GM19372 (cell line): ENCODE measurements around the gene LDB2.

Experiments used
- ATAC-seq: cut with Tn5 transposase; IDR thresholded peaks from one replicate; pipeline ENCODE4 v1.9.1; 2021; ENCODE audit warnings: mild to moderate bottlenecking, low read depth, moderate library complexity; ENCODE audit not compliant: unreplicated experiment

Gene LDB2

DNA sequence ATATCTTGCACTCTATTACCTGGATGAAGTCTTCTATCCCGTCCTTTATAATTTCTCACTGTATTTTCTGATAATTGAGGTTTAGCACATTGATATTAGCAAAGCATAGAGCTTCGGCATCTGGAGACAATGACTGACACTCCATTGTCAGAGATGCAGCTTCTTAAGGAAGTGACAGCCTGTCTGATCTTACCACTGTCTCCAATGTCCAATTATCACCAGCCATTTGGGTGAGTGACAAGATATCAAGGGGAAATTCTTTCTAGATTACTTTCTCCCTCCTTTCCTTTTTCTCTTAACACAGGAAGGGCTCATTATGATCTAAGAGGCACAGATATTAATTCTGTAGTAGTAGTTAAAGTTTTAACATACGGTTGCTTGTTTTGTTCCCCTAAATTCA, 86.4 kb downstream of the LDB2 start:
- ATAC-seq = no peak

DNA sequence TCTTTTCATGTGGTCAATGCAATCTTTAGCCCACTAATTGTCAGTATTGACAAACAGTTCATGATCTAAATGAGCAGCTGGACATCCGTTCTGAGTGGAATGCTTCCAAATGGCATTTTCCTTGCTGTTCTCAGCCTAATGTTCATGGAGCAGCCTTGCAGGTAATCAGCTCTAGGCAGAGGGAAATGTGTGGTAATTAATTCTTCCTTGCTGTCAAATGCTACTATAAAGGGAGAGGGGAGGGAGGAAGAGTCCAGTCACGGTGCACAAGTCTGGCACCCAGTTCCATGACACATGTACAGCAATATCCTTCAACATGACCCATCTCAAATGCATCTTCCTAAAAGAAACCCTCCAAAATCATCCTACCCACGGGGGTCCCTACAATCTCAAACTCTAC, 88.5 kb downstream of the LDB2 start:
- ATAC-seq = no peak

DNA sequence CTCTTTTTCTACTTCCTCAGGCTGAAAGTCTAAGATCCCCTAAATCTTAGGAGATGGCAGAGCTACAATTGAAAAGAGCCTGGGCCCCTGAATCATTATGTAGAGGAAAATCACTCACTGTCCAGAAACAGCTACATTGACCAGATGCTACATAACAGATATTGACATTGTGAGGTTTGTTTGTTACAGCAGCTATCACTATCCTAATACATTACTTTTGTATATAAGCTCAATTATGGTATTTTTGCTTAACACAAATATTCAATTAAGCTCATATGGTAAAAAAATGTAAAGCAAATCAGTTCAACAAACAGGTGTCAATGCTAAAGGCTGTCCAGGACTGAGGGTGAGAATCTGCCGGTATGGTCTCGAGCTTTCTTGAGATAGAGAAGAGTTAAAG, 89.4 kb downstream of the LDB2 start:
- no peak for ATAC-seq

DNA sequence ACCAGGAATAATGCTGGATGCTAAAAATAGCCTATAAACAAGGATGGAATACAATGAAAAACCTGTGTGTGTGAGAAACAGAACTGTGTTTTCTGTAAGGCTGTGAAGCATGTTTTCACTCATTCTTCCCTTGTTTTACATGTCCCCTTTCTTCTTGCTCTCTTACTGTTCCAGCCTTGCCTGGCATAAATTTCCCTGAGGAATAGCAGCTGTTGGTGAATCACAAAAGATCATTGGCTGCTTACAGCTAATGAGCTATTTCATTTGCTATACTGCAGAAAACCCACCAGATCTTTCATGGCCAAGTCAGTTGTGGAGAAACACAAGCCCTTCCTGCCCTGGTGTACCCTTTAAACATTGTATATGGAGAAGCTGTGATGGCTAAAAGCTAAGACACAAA, 91.1 kb downstream of the LDB2 start:
- no peak for ATAC-seq

DNA sequence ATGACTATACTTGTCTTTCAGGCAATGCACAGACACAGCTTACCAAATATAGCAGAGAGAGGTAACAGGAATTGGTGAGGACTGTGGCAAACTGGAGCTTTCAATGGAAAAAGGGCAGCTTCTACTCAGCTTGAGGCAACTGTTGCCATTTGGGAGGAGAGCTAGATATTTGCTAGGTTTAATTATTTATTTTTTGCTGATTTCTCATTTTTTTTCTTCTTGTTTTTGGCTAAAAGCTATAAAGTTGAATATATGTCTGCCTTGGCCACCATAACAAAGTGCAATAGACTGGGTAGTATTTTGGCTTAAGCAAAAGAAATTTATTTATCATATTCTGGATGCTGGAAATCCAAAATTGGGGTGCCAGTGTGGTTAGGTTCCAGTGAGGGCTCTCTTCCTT, 93.9 kb downstream of the LDB2 start:
- ATAC-seq = no peak

DNA sequence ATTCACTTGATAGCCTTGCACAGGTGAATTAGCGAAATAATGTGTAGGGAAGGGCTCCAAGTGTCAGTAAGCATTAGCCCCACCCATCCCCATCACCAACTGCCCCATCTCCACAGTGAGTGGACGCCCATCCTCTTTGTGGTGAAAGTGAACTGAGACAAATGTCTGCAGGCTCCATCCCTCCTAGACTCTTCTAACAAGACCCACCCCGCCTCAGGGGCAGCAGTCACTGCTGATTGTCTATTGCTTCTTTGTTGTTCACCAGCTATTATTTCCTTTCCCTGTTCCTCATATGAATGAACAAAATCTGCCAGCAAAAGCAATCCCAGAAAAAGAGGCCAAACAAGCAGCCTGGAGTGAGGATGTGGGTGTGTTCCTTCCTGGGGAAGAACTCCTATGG, 96.4 kb downstream of the LDB2 start:
- ATAC-seq = no peak

DNA sequence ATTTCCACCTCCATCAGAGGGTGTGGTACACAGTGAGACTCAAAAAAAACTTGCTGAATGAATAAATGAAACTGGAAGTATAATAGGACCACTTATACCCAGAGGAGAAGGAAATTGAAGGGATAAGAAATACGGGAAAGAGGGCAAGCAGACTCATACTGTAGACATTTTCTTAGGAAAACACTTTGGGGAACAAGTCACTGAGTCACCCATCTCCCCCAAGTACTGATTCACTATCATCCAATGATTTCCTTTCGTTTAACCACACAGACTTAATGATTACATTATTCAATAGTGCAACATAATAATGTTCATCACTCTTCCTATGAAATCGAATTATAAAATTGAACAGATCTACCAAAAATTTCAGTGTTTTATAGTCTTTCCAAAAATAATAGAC, 97.1 kb downstream of the LDB2 start:
- ATAC-seq = no peak

DNA sequence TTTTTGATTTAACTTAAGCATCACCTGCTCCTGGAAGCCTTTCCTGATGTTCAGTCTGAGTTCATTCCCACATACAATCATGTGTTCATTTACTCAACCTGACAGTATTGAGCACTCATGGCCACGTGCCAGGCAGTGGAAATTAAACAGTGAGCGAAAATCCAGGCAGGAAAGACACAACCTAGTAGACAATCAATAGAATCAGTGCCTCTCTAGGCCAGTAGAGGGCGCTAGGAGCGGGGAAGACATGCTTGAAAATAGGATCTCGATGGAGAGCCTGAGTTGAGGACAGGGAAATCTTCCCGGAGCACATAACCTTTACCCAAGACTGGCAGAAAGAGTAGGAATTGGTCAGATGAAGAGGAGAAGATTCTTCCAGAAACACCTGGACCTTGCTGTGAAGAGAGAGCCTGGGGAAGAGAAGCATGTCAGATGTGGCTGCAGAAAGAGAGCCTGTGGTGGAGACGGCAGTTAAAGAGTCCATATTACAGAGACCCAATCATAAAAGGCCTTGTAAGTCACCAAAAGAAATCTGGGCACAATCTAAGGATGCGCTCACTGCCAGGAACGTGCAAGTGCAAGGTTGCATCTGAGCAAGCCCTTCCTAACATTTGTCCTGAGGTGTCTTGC, 103.5 kb downstream of the LDB2 start:
- no peak for ATAC-seq

DNA sequence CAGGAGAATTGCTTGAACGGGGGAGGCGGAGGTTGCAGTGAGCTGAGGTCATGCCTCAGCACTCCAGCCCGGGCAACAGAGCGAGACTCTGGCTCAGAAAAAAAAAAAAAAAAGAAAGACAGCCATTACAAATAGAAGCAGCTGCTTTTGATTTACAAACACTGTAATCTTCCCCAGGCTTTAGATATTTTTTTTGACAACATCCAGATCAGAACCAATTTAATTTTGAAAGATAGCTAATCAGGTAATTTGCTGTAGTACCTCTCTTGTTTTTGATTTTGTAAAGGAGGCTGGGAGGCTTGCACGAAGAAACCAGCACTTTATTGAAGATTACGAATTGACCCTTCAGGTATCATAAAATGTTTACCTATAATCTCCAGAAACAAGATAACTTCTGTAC, 107.0 kb downstream of the LDB2 start:
- no peak for ATAC-seq

DNA sequence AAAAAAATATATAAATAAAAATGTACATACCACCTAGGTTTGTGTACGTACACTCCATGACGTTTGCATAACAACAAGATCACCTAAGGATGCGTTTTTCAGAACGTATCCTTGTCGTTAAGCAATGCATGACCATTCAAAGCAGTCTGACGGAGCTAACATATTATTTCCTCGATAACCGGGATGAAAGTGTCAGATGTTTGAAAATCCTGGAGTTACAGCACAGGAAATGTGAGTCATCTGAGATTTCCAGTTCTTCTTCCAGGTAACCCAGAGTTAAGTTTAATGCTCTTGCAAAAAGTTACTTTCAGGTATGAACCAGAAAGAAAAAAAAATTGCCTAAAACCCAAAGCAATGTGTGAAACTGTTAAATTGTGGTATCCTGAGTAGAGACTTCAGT, 107.9 kb downstream of the LDB2 start:
- no peak for ATAC-seq

DNA sequence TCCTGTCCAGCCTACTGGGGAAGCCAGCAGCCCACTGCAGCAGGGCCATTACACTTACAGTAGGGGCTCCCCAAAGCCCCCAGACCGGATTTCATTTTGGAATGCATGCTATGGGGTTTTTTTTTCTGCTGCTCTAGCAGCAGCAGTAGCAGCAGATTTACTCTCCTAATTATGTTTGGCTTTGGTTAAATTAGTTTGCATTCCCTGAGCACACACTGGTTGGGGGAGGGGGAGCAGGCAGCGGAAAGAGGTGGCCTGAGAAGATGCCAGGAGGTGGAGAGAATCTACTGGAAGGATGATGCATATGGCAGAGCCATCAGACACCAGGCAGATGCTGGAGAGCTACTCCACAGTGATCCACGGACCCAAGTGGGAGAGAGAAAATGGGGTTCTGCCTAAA, 109.6 kb downstream of the LDB2 start:
- ATAC-seq = no peak

DNA sequence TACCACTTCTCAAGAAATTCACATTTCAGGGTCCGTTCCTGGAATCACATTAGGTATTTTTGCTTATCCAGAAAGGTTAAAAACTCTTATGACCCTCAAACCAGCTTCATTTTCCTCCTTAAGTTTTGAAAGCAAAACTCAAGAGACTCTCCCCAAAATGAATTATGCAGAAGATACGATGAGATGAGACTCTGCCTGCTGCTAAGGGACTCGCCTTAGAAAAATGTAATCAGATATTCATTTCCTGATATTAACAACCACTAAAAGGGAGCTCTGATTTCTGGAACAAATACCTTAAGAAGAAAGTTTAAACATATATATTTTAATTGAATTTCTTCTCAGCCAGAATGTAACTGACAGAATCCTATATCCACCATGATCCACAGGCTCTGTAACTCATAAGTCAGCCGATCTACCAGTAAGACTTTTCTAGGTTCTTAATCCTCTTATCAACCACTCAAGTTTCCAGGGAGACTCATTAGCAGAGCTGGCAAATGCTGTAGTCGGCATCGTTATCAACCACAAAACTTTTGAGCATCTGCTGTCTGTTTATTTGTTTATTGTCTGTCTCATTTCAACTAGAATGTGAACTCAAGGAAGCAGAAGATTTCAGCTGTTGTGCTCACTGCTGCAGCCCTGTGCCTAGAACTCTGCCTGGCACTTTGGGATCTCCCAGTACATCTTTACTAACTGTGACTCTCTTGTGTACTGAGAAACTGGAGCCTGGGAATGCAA, 112.5 kb downstream of the LDB2 start:
- no peak for ATAC-seq

DNA sequence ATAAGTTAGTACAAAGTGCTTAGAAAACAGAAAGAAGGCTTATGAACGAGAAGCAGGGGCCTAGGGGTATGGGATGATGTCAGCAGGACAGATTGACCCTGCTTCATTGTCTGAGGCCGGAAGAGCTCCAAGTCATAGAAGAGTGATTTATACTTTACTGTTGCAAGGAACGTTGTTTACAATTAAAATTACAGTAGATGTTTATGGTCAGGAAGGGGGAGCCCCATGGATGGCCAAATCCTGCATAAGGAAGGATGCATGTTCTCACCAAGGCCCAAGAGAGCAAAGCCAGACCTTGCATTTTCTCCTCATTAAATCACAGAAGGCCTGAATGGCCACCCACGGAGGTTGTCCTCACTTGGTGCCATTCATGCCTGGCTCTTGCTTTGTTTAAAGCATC, 115.3 kb downstream of the LDB2 start:
- no peak for ATAC-seq

DNA sequence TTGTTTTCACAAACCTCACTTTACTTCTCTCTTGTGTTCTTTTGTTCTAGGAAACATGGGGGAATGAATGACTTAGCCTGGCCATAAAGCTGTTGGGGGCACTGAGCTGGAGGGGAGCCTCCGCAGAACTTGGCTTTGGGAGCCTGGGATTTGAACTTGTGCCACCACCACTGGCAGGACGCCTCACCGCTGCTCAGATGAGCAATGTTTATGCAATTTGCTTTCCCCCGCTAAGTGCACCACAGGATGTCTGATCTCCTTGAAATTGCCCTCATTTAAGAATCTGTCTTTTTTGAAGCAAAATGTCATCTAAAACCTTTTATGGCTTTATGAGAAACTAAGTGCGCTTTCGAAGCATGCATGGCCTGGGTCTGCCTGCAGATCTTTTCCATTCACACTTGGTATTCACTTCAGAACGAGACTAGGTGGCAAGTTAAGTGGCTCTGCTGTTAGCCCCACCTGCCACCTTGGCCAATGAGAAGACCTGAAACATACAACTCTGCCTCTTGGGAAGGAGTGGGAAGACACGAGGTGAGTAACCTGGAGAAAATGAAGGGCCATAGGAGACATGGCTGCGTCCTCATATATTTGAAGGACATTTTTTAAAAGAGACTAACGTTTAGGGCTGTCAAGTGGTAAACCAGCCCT, 119.3 kb downstream of the LDB2 start:
- no peak for ATAC-seq

DNA sequence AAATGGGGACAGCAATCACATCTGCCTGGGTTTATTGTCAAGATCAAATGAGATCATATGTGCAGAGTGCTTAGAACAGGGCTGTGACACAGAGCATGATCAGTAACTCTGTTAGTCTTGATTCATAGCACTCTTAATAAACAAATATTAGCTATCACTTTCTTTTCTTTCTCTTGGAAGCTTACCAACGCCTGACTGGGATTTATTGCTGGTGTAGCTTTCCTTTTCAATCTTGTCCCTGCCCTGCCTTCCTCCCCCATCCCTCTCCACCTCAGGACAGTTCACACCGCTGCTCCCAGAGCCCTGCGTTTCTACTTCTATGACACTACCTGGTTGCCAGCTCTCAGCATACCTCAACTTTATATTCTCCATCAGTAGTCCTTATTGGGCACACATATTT, 120.7 kb downstream of the LDB2 start:
- ATAC-seq = no peak

DNA sequence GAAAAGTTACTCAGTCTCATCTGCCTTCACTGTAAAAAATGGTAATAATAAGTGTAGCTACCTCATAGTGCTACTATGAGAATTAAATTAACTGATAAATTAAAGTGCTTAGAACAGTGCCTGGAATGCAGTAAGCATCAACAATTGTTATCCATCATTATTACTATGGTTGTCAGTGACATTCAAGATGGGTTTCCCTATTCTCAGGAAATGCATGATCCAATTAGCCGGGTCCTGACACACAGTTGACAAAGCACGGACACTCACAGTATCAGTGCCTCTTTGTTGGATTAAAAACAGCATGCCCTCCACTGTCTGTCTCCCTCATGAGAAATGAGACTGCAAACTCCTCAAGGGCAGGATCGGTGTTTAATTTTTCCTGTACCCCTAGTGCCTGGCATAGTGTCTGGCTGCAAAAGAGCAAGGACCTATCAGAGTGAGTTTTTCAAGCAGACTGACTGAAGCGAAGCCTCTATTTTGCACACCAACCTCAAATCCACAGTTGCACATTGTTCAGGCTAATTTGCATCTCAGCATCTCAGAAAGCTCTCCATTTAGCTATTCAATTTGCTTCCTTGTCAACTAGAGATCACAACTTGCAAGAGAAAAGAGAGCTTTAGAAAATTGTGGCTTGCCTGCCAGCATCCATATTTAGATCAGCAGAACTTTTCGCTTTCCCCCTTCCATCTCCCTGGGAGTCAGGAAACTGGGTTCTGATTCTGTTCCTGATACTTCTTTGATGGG, 122.9 kb downstream of the LDB2 start:
- ATAC-seq = no peak

DNA sequence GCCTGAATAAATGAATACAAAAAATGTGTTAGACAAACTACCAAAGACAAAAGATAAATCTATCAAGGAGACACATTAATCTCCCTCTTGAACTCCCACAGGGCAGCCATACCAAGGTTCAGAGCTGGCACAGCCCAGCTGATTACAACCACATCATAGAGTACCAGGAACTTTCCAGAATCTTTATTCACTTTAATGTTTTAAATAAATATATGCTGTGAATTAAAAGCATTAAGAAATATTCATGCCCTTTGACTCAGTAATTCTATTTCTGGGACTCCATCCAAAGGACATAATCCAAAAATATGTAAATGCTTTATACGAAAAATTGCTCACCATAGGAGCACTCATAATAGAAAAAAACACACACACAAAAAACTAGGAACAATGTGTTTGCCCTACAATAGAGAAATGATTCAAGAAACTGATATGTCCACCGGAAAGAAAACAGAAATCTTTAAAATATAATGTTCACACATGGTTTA, 126.0 kb downstream of the LDB2 start:
- ATAC-seq = no peak

DNA sequence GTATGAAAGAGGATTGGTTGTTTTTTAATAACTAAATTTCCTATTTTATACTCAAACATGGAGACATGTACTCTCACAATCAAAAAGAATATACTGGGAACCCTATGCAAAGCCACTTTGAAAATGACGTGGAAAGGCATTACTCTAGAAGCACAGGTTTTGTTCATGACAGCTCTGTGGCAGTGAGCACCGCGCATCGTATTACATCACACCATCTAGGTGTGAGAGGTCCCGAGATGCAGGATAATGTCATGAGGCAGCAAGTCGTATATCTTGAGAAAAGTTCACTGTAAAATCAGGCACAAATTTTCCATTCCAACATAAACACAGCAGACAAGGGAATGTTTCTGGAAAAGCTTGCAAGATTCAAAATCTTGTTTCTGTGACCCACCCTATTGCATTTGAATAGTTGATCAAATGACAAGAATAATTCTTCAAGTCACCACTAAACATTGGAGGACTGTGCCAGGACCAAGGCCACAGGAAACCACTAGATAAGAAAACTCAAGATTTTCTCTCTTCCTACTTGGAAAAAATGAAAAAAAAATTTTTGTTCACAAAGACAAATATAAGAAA, 127.6 kb downstream of the LDB2 start:
- ATAC-seq = no peak

DNA sequence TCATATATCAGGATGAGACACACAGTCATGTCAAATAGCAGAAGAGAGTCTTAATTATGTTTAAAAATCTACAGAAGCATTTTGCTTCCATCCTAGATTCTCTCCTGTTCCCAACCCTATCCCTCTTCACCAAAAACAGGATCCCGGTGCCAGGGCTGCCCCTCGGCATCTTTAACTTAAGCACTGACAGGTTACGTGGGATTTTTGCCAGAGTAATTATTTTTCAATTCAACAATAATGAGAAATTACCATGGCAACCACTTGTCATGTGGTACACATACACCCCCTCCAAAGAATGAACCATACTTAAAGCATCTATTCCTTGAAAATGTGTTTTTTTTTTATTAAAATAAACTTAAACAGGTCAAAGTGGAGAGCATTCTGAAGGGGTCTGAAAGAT, 130.6 kb downstream of the LDB2 start:
- ATAC-seq = no peak

DNA sequence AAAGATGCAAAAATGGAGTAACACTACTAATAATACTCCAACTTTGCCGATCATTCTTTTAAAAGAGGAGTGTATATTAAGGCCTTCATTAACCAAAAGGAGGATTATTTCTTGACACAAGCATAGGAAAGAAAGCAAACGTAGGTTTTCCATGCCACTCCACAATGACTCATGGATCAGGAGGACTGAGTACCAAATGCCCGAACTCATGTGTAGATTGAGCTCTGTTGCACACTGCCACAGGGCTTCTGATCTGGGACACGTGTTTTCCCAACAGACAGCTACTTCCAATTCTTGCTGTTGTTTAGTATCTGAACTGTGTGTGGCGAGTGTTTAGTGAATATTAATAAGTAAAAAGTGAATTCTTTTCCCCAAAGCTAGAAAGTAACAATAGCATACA, 131.2 kb downstream of the LDB2 start:
- no peak for ATAC-seq

DNA sequence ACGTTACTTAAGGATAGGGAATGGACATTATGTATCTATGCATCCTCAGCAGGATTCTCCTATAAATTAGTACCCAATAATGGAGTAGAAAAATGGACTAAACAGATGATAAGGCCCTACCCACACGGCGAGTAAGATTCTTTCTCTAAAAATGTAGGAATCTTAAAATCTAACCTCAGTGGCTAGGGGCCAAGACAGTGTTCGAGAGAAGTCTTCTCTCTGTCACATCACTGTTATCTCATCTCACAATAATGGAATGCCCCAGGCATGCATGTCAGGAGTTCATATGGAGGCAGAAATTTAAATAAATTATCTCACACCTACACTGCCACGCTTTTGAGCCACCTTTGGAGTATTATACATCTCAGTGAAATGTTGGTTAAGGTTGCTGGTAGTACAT, 132.9 kb downstream of the LDB2 start:
- no peak for ATAC-seq
